Stimulated activated memory B cell treated with anti-CD40 and anti-IgM and Interleukin-4, amounts not matched to agents 10 μg/mL and 1 μg/mL and 100 μg/mL, for 72 hours (primary cell): ENCODE results near the gene PLS1.
"Not testable (repeated sequence)": the region's sequence is repeated elsewhere in the genome, so short reads cannot be mapped to it uniquely, and the experiment has no call there.

Source experiments
- ATAC-seq: fragments of 150-1000 bp; cut with Tn5 transposase; 2 replicates; pipeline ENCODE4 v1.10.0; 2021
- H3K27ac Mint-ChIP-seq: one replicate; pipeline ENCODE4 v1.8.0; 2022; ENCODE audit warnings: mild to moderate bottlenecking, mixed read lengths
- H3K27me3 Mint-ChIP-seq: one replicate; pipeline ENCODE4 v1.8.0; 2022; ENCODE audit warnings: mixed read lengths
- H3K36me3 Mint-ChIP-seq: one replicate; pipeline ENCODE4 v1.8.0; 2022; ENCODE audit warnings: mixed read lengths
- H3K4me1 Mint-ChIP-seq: one replicate; pipeline ENCODE4 v1.8.0; 2022; ENCODE audit warnings: mixed read lengths
- H3K4me3 Mint-ChIP-seq: one replicate; pipeline ENCODE4 v1.8.0; 2022; ENCODE audit warnings: mild to moderate bottlenecking, moderate library complexity, mixed read lengths
- H3K9me3 Mint-ChIP-seq: one replicate; pipeline ENCODE4 v1.8.0; 2022; ENCODE audit warnings: mixed read lengths

PLS1 gene

GRCh38 chr3:142595951-142596725, at the start of gene PLS1:
PLS1 (plus strand) TSS chr3:142596393; CDS start chr3:142664238, 67,845 bp downstream.
- Mint-ChIP-seq H3K27me3 (peaks cover 9% of the 10 kb centered on the region), H3K4me1 (peaks cover 6% of the 10 kb centered on the region), H3K36me3 (no peaks in the 10 kb centered on the region), H3K27ac (peak within 1 kb of the TSS; percentile 44), H3K4me3 (peak within 1 kb of the TSS; percentile 91), H3K9me3 (no peaks in the 10 kb centered on the region)
- ATAC-seq, result peak; percentile 87

GRCh38 chr3:142549986-142550385, 46.2 kb upstream of the PLS1 start:
- peaks cover 38% of the 10 kb centered on the region for H3K36me3 Mint-ChIP-seq
- no peak overlapping the region for H3K4me3 Mint-ChIP-seq
- H3K27ac Mint-ChIP-seq, result no peak overlapping the region
- H3K4me1 Mint-ChIP-seq, result no peaks in the 10 kb centered on the region
- H3K27me3 Mint-ChIP-seq, result no peaks in the 10 kb centered on the region
- peaks cover 3% of the 10 kb centered on the region for H3K9me3 Mint-ChIP-seq
- ATAC-seq, result no peak

GRCh38 chr3:142552579-142552978, 43.6 kb upstream of the PLS1 start:
- not testable (repeated sequence) for H3K27ac Mint-ChIP-seq, H3K27me3 Mint-ChIP-seq, H3K9me3 Mint-ChIP-seq, H3K4me3 Mint-ChIP-seq, ATAC-seq, H3K4me1 Mint-ChIP-seq
- H3K36me3 Mint-ChIP-seq, result peaks cover 50% of the 10 kb centered on the region

DNA sequence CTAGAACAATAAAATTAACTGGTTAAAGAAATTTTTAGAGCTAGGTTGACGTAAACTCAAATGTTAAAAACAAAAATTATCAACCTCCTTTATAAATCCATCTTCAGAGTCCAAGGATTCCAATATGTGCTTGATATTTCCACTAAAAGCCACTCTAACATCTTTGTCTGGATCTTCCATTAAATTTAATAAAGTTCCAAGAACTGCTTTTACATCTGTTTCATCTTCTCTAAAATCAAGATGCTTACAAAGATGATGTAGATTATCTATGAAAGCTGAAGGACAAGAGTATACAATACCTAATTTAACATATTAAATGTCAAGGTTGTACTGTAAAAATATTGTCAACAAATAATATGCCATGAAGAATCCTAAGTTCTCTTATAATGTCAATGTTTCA, 42.5 kb upstream of the PLS1 start:
- Mint-ChIP-seq H3K4me3 (no peak overlapping the region), H3K36me3 (peaks cover 50% of the 10 kb centered on the region), H3K27me3 (no peaks in the 10 kb centered on the region), H3K4me1 (no peaks in the 10 kb centered on the region), H3K27ac (no peak overlapping the region), H3K9me3 (peaks cover 3% of the 10 kb centered on the region)
- no peak for ATAC-seq

- no peak overlapping the region for H3K4me3 Mint-ChIP-seq
- no peak overlapping the region for H3K27ac Mint-ChIP-seq
- H3K9me3 Mint-ChIP-seq, result no peaks in the 10 kb centered on the region
- no peak for ATAC-seq
- peaks cover 28% of the 10 kb centered on the region for H3K36me3 Mint-ChIP-seq
- H3K4me1 Mint-ChIP-seq, result no peaks in the 10 kb centered on the region
- no peaks in the 10 kb centered on the region for H3K27me3 Mint-ChIP-seq
These were observed 36.1 kb upstream of the PLS1 start for GRCh38 chr3:142560118-142560517.

- Mint-ChIP-seq H3K27ac (no peak overlapping the region), H3K27me3 (no peaks in the 10 kb centered on the region), H3K9me3 (no peaks in the 10 kb centered on the region), H3K4me3 (no peak overlapping the region), H3K36me3 (peaks cover 25% of the 10 kb centered on the region), H3K4me1 (no peaks in the 10 kb centered on the region)
- no peak for ATAC-seq
These were observed 32.6 kb upstream of the PLS1 start for GRCh38 chr3:142563496-142563997.

- ATAC-seq, result no peak
- Mint-ChIP-seq H3K9me3 (no peaks in the 10 kb centered on the region), H3K27me3 (no peaks in the 10 kb centered on the region), H3K4me1 (no peaks in the 10 kb centered on the region), H3K4me3 (no peak overlapping the region), H3K36me3 (peaks cover 33% of the 10 kb centered on the region), H3K27ac (no peak overlapping the region)
These were observed 30.1 kb upstream of the PLS1 start for GRCh38 chr3:142566096-142566495.

DNA sequence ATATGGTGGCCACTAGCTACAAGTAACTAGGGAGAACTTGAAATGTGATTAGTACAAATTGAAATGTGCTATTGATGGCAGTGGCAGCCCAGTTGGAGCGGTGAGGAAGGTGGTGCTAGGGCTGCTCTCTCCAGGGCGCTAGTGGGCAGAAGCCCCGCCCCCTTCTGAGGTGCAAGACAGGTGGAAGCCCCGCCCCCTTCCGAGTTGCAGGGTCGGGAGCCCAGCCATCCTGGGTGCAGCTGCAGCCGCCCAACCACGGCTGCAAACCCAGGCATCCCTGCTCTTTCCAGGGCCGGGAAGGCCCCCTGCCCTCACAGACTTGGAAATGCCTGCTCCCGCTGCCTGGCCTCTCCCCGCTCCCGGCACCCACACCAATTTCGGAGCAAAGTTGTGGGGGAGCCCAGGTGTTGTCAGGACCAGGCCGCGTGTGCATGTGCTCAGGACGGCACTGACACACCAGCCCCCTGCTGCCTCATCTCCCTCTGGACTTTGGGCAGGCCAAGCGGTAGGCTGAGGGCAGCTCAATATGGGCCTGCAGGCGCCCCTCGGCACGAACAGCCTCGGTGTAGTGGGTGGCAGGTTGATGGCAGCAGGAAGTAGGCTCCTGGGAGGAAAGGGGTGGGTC, 27.7 kb upstream of the PLS1 start:
- Mint-ChIP-seq H3K27ac (no peak overlapping the region), H3K27me3 (no peaks in the 10 kb centered on the region), H3K9me3 (no peaks in the 10 kb centered on the region), H3K36me3 (peaks cover 20% of the 10 kb centered on the region), H3K4me1 (peaks cover under 1% of the 10 kb centered on the region), H3K4me3 (no peak overlapping the region)
- ATAC-seq, result no peak

- peaks cover 22% of the 10 kb centered on the region for H3K36me3 Mint-ChIP-seq
- not testable (repeated sequence) for H3K4me3 Mint-ChIP-seq, H3K9me3 Mint-ChIP-seq, H3K27ac Mint-ChIP-seq, H3K27me3 Mint-ChIP-seq, ATAC-seq, H3K4me1 Mint-ChIP-seq
These were observed 26.8 kb upstream of the PLS1 start for GRCh38 chr3:142569422-142569821.

DNA sequence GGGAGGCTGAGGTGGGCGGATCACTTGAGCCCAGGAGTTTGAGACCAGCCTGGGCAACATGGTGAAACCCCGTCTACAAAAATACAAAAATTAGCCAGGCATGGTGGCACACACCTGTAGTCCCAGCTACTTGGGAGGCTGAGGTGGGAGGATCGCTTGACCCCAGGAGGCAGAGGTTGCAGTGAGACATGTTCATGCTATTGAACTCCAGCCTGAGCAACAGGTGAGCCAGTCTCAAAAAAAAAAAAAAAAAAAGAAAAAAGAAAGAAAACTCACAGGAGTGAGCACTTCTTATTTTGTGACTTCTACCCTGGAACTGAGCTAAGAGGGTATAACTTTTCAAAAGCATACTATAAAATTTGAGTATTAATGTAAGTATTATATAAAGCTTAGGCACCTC, 22.0 kb upstream of the PLS1 start:
- peaks cover 44% of the 10 kb centered on the region for H3K4me1 Mint-ChIP-seq
- H3K27ac Mint-ChIP-seq, H3K4me3 Mint-ChIP-seq: not testable (repeated sequence)

GRCh38 chr3:142574665-142575064, 21.5 kb upstream of the PLS1 start:
- no peak overlapping the region for H3K4me3 Mint-ChIP-seq
- no peak overlapping the region for H3K27ac Mint-ChIP-seq
- peaks cover 45% of the 10 kb centered on the region for H3K4me1 Mint-ChIP-seq
- peaks cover 23% of the 10 kb centered on the region for H3K36me3 Mint-ChIP-seq
- no peaks in the 10 kb centered on the region for H3K9me3 Mint-ChIP-seq
- H3K27me3 Mint-ChIP-seq, result no peaks in the 10 kb centered on the region
- ATAC-seq, result no peak

More for the DNA sequence above, 22.0 kb upstream of the PLS1 start:
- H3K27me3 Mint-ChIP-seq, ATAC-seq, H3K9me3 Mint-ChIP-seq: not testable (repeated sequence)
- peaks cover 23% of the 10 kb centered on the region for H3K36me3 Mint-ChIP-seq

DNA sequence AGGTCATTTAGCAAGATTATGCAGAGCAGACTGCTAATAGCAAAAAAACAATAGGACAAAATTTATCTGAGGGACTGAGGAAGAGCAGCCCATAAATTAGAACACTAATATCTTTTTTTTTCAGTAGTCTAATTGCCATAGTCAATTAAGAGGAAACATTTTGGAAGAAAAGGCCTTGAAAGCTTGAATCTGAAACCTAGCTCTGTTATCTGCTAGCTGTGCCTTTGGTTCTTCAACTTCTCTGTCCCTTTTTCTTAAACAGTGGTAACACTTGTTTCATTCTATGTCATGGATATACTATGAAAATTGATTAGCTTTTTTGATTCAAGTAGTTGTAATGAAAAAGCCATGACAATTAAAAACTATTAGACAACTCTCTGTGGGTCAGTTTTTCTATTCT, 19.4 kb upstream of the PLS1 start:
- peak overlapping the region; percentile 70 for H3K27ac Mint-ChIP-seq
- H3K36me3 Mint-ChIP-seq, result peaks cover 15% of the 10 kb centered on the region
- no peak for ATAC-seq
- no peaks in the 10 kb centered on the region for H3K9me3 Mint-ChIP-seq
- H3K4me3 Mint-ChIP-seq, result peak overlapping the region; percentile 98
- H3K4me1 Mint-ChIP-seq, result peaks cover 50% of the 10 kb centered on the region
- H3K27me3 Mint-ChIP-seq, result no peaks in the 10 kb centered on the region

DNA sequence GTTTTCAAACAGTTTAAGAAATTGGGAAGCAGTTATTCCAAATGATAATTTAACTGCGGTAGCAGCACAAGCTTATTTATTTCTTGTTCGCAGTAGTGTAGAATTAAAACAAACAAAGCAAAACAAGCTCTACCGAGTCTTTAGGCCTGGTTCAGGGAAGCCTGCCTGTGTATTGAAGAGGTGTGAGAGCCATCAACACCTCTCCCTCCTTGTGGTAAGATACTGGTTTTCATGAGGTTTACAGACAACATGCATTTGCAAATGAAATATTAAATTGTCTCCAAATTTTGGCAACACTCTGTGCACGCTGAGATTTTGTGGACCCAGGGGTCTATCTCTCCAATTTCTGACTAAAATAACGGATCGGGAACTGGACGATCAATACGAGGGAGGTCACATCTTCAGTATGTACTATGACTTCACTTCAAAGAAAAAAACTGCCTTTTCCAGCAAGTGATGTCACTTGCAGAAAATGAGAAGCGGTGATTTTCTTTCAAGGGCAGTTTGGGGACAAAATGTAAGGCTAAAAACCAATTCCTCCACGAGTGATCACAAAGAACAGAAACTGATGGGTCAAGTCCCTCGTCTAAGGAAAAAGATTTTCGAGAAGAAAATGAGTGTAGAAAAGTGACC, 18.4 kb upstream of the PLS1 start:
- H3K9me3 Mint-ChIP-seq, result no peaks in the 10 kb centered on the region
- peak overlapping the region; percentile 98 for H3K4me3 Mint-ChIP-seq
- peaks cover 50% of the 10 kb centered on the region for H3K4me1 Mint-ChIP-seq
- ATAC-seq, result no peak
- H3K27me3 Mint-ChIP-seq, result no peaks in the 10 kb centered on the region
- peaks cover 15% of the 10 kb centered on the region for H3K36me3 Mint-ChIP-seq
- peak overlapping the region; percentile 91 for H3K27ac Mint-ChIP-seq

DNA sequence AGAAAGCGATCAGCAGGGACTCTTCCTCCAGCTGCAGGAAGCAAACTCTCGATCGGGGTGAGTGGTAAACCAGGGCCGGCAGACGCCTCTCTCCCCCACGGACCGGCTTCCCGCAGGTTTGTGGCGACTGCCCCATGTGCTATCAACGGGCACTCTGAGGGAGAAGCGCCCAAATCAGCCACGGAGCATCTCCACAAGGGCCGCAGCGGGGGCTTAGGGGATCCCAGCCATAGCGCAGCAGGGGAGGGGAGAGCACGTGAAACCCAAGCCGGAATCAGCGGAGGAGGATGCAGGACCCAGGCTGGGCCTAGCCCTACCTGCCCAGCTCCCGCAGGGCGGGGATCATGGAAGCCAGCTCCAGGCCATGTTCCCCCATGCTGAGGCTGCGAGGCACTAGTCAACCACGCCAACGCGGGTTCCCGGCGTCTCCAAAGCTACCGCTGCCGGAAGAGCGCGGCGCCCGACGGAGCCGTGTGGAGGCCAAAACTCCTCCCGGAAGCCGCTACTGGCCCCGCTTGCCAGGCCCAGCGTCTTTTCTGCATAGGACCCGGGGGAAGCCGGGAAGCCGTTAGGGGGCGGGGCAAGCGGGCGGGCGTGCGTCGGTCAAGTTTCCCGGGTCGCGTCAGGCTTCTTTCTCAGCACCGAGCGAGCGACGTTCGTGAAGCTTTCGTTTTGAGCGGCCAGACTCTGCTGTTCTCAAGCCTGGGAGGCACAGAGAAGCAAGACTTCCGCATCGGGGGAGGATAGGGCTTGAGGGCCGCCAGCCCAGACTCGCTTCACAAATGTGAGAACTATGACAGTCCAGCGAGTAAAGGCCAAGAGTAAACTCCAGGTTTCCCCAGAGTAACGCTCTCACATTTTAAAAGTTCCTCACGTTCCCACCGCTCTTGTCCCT, 17.6 kb upstream of the PLS1 start, which contains the start of gene ATR:
Gene ATR (minus strand): TSS at position 405 of the 895 bp plus-strand sequence. CDS start 29 bp downstream, at position 376.
- Mint-ChIP-seq H3K4me3 (peak within 1 kb of the TSS; percentile 98), H3K9me3 (no peaks in the 10 kb centered on the region), H3K4me1 (peaks cover 49% of the 10 kb centered on the region), H3K27ac (peak within 1 kb of the TSS; percentile 91), H3K27me3 (no peaks in the 10 kb centered on the region), H3K36me3 (peaks cover 14% of the 10 kb centered on the region)
- peak; percentile 98 for ATAC-seq

DNA sequence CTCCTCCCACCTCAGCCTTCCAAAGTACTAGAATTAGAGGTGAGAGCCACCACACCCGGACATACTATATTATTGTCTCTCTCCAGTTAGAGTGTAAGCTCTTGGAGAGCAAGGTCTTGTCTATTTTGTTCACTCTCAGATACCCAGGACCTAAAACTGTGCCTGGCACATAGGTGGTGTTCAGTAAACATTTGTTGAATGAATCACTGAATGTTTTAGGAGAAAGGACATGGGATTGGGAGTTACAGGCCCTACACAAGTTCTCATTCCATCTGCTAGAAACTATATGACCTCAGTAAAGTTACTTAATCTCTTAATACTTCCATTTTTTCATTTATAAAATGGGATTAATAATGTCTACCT, 16.2 kb upstream of the PLS1 start:
- H3K9me3 Mint-ChIP-seq, result no peaks in the 10 kb centered on the region
- peaks cover 36% of the 10 kb centered on the region for H3K4me1 Mint-ChIP-seq
- peaks cover 9% of the 10 kb centered on the region for H3K36me3 Mint-ChIP-seq
- H3K27me3 Mint-ChIP-seq, result no peaks in the 10 kb centered on the region
- ATAC-seq, result no peak
- H3K4me3 Mint-ChIP-seq, result peak overlapping the region; percentile 98
- peak overlapping the region; percentile 91 for H3K27ac Mint-ChIP-seq
